IMR-90 (cell line): Measurements from ENCODE around the gene LPCAT4. TPM values are rescaled to one million over a fixed set of nuclear protein-coding genes. Genes with fewer than 3 reads are reported as not detected.
A peak's percentile ranks its signal among the peaks of the same experiment; 100 is the strongest.

Source experiments
- ATAC-seq: fragments of 200-7000 bp; cut with Tn5 transposase; 2 replicates; pipeline ENCODE4 v1.9.1; 2020; ENCODE audit warnings: low read depth, mild to moderate bottlenecking, moderate library complexity
- BruUV-seq: library from RNA; stranded (reverse); fragments of 400-500 nt; replicated peaks from 2 replicates; lab custom pipeline; 2021; lab: Mats Ljungman, UMichigan
- CTCF ChIA-PET: fragments of 300-600 bp; formaldehyde crosslinking; extraction: SDS; loops from one replicate; lab custom pipeline; 2021; ENCODE audit warnings: antibody characterized with exemption; lab: Yijun Ruan, JAX
- POLR2A ChIA-PET: fragments of 300-600 bp; sonication (Branson Sonifier 250); formaldehyde crosslinking; loops from one replicate; lab custom pipeline; 2022; ENCODE audit warnings: antibody characterized with exemption; ENCODE audit not compliant: unreplicated experiment; lab: Charles Lee
- DNase-seq: peaks from one replicate; pipeline ENCODE4 v3.0.0; 2013
- H2AFZ ChIP-seq: replicated peaks from 2 replicates; pipeline ENCODE3; 2013; ENCODE audit warnings: low read length, mild to moderate bottlenecking; ENCODE audit not compliant: poor library complexity
- H2AK5ac ChIP-seq: 2 replicates; pipeline ENCODE4 v1.6.1; 2013; ENCODE audit warnings: low read depth, low read length, inconsistent platforms
- H2AK9ac ChIP-seq: replicated peaks from 2 replicates; pipeline ENCODE3; 2013; ENCODE audit warnings: mild to moderate bottlenecking, low read depth, low read length, moderate library complexity; ENCODE audit not compliant: poor library complexity
- H2BK120ac ChIP-seq: 2 replicates; pipeline ENCODE4 v1.6.1; 2013; ENCODE audit warnings: low read depth, low read length, inconsistent platforms
- H2BK15ac ChIP-seq: 3 replicates; pipeline ENCODE4 v1.6.1; 2013; ENCODE audit warnings: low read depth, low read length, inconsistent platforms
- H2BK20ac ChIP-seq: 2 replicates; pipeline ENCODE4 v1.6.1; 2013; ENCODE audit warnings: low read depth, mild to moderate bottlenecking, inconsistent platforms, low read length, moderate library complexity
- H2BK5ac ChIP-seq: 2 replicates; pipeline ENCODE4 v1.6.1; 2013; ENCODE audit warnings: mild to moderate bottlenecking, low read depth, low read length, inconsistent platforms; ENCODE audit not compliant: poor library complexity, severe bottlenecking
- H3K14ac ChIP-seq: replicated peaks from 2 replicates; pipeline ENCODE4 v1.6.1; 2013; ENCODE audit warnings: low read depth, low read length, inconsistent platforms
- H3K18ac ChIP-seq: 2 replicates; pipeline ENCODE4 v1.6.1; 2013; ENCODE audit warnings: low read depth, low read length, control low read depth
- H3K23ac ChIP-seq: 2 replicates; pipeline ENCODE4 v1.6.1; 2013; ENCODE audit warnings: low read depth, low read length, inconsistent platforms
- H3K27ac ChIP-seq: 2 replicates; pipeline ENCODE4 v1.5.1; 2013; ENCODE audit warnings: mild to moderate bottlenecking, control low read depth, low read length; ENCODE audit not compliant: insufficient read depth
- H3K27me3 ChIP-seq: 2 replicates; pipeline ENCODE4 v1.6.1; 2013; ENCODE audit warnings: low read length; ENCODE audit not compliant: control insufficient read depth, insufficient read depth
- H3K36me3 ChIP-seq: 2 replicates; pipeline ENCODE4 v1.6.1; 2013; ENCODE audit warnings: low read length, mixed read lengths; ENCODE audit not compliant: control insufficient read depth, insufficient read depth
- H3K4ac ChIP-seq: 2 replicates; pipeline ENCODE4 v1.6.1; 2013; ENCODE audit warnings: low read depth, low read length, inconsistent platforms
- H3K4me1 ChIP-seq: 2 replicates; pipeline ENCODE4 v1.6.1; 2013; ENCODE audit warnings: low read length, mixed read lengths; ENCODE audit not compliant: control insufficient read depth, insufficient read depth
- H3K4me2 ChIP-seq: 2 replicates; pipeline ENCODE4 v1.6.1; 2013; ENCODE audit warnings: low read depth, mild to moderate bottlenecking, control low read depth, low read length, moderate library complexity
- H3K4me3 ChIP-seq: 2 replicates; pipeline ENCODE4 v1.5.1; 2013; ENCODE audit warnings: low read depth, mild to moderate bottlenecking, control low read depth, low read length, moderate library complexity; ENCODE audit not compliant: insufficient read depth
- H3K56ac ChIP-seq: 2 replicates; pipeline ENCODE4 v1.6.1; 2013; ENCODE audit warnings: low read length, inconsistent platforms; ENCODE audit not compliant: insufficient read depth; ENCODE audit errors: extremely low read depth
- H3K79me1 ChIP-seq, 2 experiments: 2 replicates each; pipeline ENCODE4 v1.6.1; 2013; ENCODE audit warnings: low read length in 2 of 2, inconsistent platforms in 1 of 2, low read depth in 1 of 2
- H3K9ac ChIP-seq: 2 replicates; pipeline ENCODE4 v1.6.1; 2013; ENCODE audit warnings: low read depth, low read length, control low read depth
- H3K9me1 ChIP-seq: 2 replicates; pipeline ENCODE4 v1.6.1; 2013; ENCODE audit warnings: low read length, inconsistent platforms; ENCODE audit not compliant: insufficient read depth
- H3K9me3 ChIP-seq: 2 replicates; pipeline ENCODE4 v1.6.1; 2013; ENCODE audit warnings: low read length; ENCODE audit not compliant: control insufficient read depth, insufficient read depth
- H4K20me1 ChIP-seq: 2 replicates; pipeline ENCODE4 v1.6.1; 2013; ENCODE audit warnings: low read length, inconsistent platforms; ENCODE audit not compliant: insufficient read depth
- H4K5ac ChIP-seq: 2 replicates; pipeline ENCODE4 v1.6.1; 2013; ENCODE audit warnings: mild to moderate bottlenecking, low read depth, low read length, control low read depth
- H4K8ac ChIP-seq, 2 experiments: 2 replicates each; pipeline ENCODE4 v1.6.1; 2013; ENCODE audit warnings: low read depth in 2 of 2, low read length in 2 of 2, control low read depth in 1 of 2, inconsistent platforms in 1 of 2
- H4K91ac ChIP-seq: 2 replicates; pipeline ENCODE4 v1.6.1; 2013; ENCODE audit warnings: low read depth, low read length, inconsistent platforms; ENCODE audit not compliant: insufficient read depth
- BHLHE40 ChIP-seq: fragments of 150-350 bp; IDR thresholded peaks from 2 replicates; pipeline ENCODE4 v1.6.1; 2016; ENCODE audit warnings: mild to moderate bottlenecking, low read depth, low read length
- CTCF ChIP-seq: conservative IDR thresholded peaks from 2 replicates; pipeline ENCODE4 v1.5.1; 2012; ENCODE audit warnings: mild to moderate bottlenecking, low read depth, low read length, improper control_type of control experiment
- ELK1 ChIP-seq: fragments of 150-350 bp; IDR thresholded peaks from 2 replicates; pipeline ENCODE4 v1.6.1; 2016; ENCODE audit warnings: low read depth, mild to moderate bottlenecking, low read length, moderate library complexity, borderline replicate concordance
- FOS ChIP-seq: fragments of 150-350 bp; IDR thresholded peaks from 2 replicates; pipeline ENCODE4 v1.6.1; 2016; ENCODE audit warnings: low read depth, low read length
- MAZ ChIP-seq: IDR thresholded peaks from 2 replicates; pipeline ENCODE4 v1.6.1; 2012; ENCODE audit warnings: low read depth, mild to moderate bottlenecking, low read length, improper control_type of control experiment, moderate library complexity, borderline replicate concordance
- MXI1 ChIP-seq: IDR thresholded peaks from 2 replicates; pipeline ENCODE4 v1.6.1; 2012; ENCODE audit warnings: low read depth, mild to moderate bottlenecking, low read length, moderate library complexity, borderline replicate concordance
- RAD21 ChIP-seq: IDR thresholded peaks from 2 replicates; pipeline ENCODE4 v1.6.1; 2012; ENCODE audit warnings: low read length, improper control_type of control experiment
- RCOR1 ChIP-seq: IDR thresholded peaks from 2 replicates; pipeline ENCODE4 v1.6.1; 2012; ENCODE audit warnings: mild to moderate bottlenecking, low read length, improper control_type of control experiment; ENCODE audit not compliant: insufficient replicate concordance
- RFX5 ChIP-seq: IDR thresholded peaks from 2 replicates; pipeline ENCODE4 v1.8.0; 2012; ENCODE audit warnings: low read depth, mild to moderate bottlenecking, low read length, moderate library complexity
- WGBS, 2 experiments: methylation state at CpG; one replicate each; pipeline versions ENCODE4 v1.1.5 to v1.1.7; 2013; ENCODE audit warnings: missing lambda C conversion rate in 2 of 2; ENCODE audit not compliant: insufficient read length in 1 of 2; ENCODE audit errors: extremely low coverage in 2 of 2; 5-methylcytosine and 5-hydroxymethylcytosine counted together
- dilution Hi-C: fragments of 300-500 bp; cut with HindIII; formaldehyde crosslinking; loops from one replicate; pipeline ENCODE4 v1.14.3; 2018; ENCODE audit warnings: low sequenced_read_pairs; ENCODE audit not compliant: unreplicated experiment
- in situ Hi-C: fragments of 300-500 bp; cut with MboI; formaldehyde crosslinking; loops from 3 replicates; pipeline ENCODE4 v1.14.3; 2019; ENCODE audit warnings: low sequenced_read_pairs, inconsistent platforms, mixed read lengths
- intact Hi-C: fragments of 100-400 bp; cut with micrococcal nuclease; formaldehyde crosslinking; loops from 2 replicates; pipeline ENCODE4 v1.10.0; 2022
- polyA plus RNA-seq, 3 experiments: library from polyadenylated mRNA; depleted of rRNA; stranded (reverse); fragments of >200 nt; gene quantifications; 2 replicates each; pipeline ENCODE4 v1.2.3, GENCODE V29; 2012; ENCODE audit warnings: low replicate concordance in 1 of 3
- total RNA-seq: library from RNA; depleted of rRNA; stranded (reverse); fragments of >200 nt; gene quantifications from 2 replicates; pipeline ENCODE4 v1.2.3, GENCODE V29; 2012

Gene LPCAT4
- total and polyA plus RNA-seq, 2 of the 4 experiments (the other 2 are of a cell fraction) = 3.8 to 44.4 TPM

GRCh38 chr15:34337557-34338306 is 29.3 kb downstream of the LPCAT4 start, which contains the start of gene SLC12A6:
Gene SLC12A6, minus strand, starts transcription at chr15:34337781. Its CDS starts 1,101 bp downstream, at chr15:34336680.
- H2AK9ac ChIP-seq = peak within 1 kb of the TSS; percentile 80
- BruUV-seq = no TSS peak
- peaks cover 10% of the 10 kb centered on the region for H3K4me1 ChIP-seq
- no peak within 1 kb of the TSS for H2BK15ac ChIP-seq
- peak within 1 kb of the TSS; percentile 93 for H3K4me3 ChIP-seq
- no peak within 1 kb of the TSS for H2BK20ac ChIP-seq
- peak within 1 kb of the TSS; percentile 3; the same call in 1 of the 2 replicates for H3K18ac ChIP-seq
- H2AK5ac ChIP-seq = peak within 1 kb of the TSS; percentile 28; the same call in 1 of the 2 replicates
- H4K20me1 ChIP-seq = peaks cover 3% of the 10 kb centered on the region; the same call in 1 of the 2 replicates
- H3K36me3 ChIP-seq = peaks cover 7% of the 10 kb centered on the region
- DNase-seq = peak; percentile 93
- intact Hi-C loops = no loop called here
- no peaks in the 10 kb centered on the region for H3K9me1 ChIP-seq
- peak within 1 kb of the TSS; percentile 70 for H3K14ac ChIP-seq
- peak within 1 kb of the TSS; percentile 71 for H2BK5ac ChIP-seq
- ChIA-PET POLR2A (interaction anchor here (0.6 kb wide), 2 partner anchors 9 to 1145 kb away, joined by 3 read pairs; no protein-coding TSS in a partner anchor), CTCF (interaction anchor here (0.6 to 1.9 kb wide), 3 partner anchors 28 to 279 kb away, joined by 3 to 4 read pairs (median 3); no protein-coding TSS in a partner anchor)
- peak within 1 kb of the TSS; percentile 98 for H3K4me2 ChIP-seq
- no peaks in the 10 kb centered on the region for H3K27me3 ChIP-seq
- peak within 1 kb of the TSS; percentile 65 for H3K9ac ChIP-seq
- no peak within 1 kb of the TSS; the same call in 1 of the 2 replicates for H3K56ac ChIP-seq
- peak within 1 kb of the TSS; percentile 71 for H3K4ac ChIP-seq
- no peaks in the 10 kb centered on the region for H3K9me3 ChIP-seq
- dilution Hi-C loops = no loop called here
- no peak for TF ChIP-seq BHLHE40
- TF ChIP-seq MXI1 = peak; percentile 26; the same call in 1 of the 2 replicates
- peak; percentile 17 for TF ChIP-seq RCOR1
- TF ChIP-seq MAZ = peak; percentile 84
- TF ChIP-seq FOS = peak; percentile 21; the same call in 1 of the 2 replicates
- TF ChIP-seq ELK1 = no peak
- TF ChIP-seq CTCF = no peak
- no peak for TF ChIP-seq RFX5
- 0 out of 2 replicates have a peak, but pooled peaks have one; percentile 13 for TF ChIP-seq RAD21
- H3K23ac ChIP-seq = peak within 1 kb of the TSS; percentile 85
- peak within 1 kb of the TSS; percentile 25; the same call in 1 of the 2 replicates for H4K5ac ChIP-seq
- in situ Hi-C loops = no loop called here
- peak within 1 kb of the TSS; percentile 33; the same call in 1 of the 2 replicates for H4K91ac ChIP-seq
- H2BK120ac ChIP-seq = no peak within 1 kb of the TSS
- ATAC-seq = peak; percentile 98
- H3K79me1 ChIP-seq = peaks cover 6 to 34% of the 10 kb centered on the region in 2 experiments; a peak in 3 of 4 replicates
- WGBS, 2 experiments = 0% methylated on average over 17 of the region's 78 CpGs; no CpG with 5 or more reads in 1 of the 2 experiments
- H3K27ac ChIP-seq = peak within 1 kb of the TSS; percentile 77
- H4K8ac ChIP-seq = peak within 1 kb of the TSS; percentile 76 to 83
- peak within 1 kb of the TSS; percentile 97 for H2AFZ ChIP-seq
